Spleen (tissue), 3 donors: ENCODE measurements around the gene HDAC4.

Source experiments
- POLR2A ChIP-seq, 3 donors: fragments of 450-650 bp; IDR thresholded peaks; one replicate each; pipeline ENCODE4 v1.5.1; 2017; ENCODE audit warnings: antibody characterized with exemption in 3 of 3, mild to moderate bottlenecking in 1 of 3
- POLR2AphosphoS5 ChIP-seq, 3 donors: sonication (generic); formaldehyde crosslinking; IDR thresholded peaks; one replicate each; pipeline ENCODE4 v1.5.1; 2017; ENCODE audit warnings: antibody characterized with exemption in 3 of 3

GRCh38 chr2:239318790-239319661 lies 81.8 kb downstream of the HDAC4 start:
- peak; percentile 18 to 74 (median 72) for TF ChIP-seq POLR2AphosphoS5 (IDR thresholded peaks at IDR 0.05)
- no peak for TF ChIP-seq POLR2A (IDR thresholded peaks at IDR 0.05)
